Common myeloid progenitor, CD34-positive (primary cell): ENCODE results near the gene ABTB2.
"Not testable (repeated sequence)": the region's sequence is repeated elsewhere in the genome, so short reads cannot be mapped to it uniquely, and the experiment has no call there.

Source experiments
- CTCF ChIA-PET: fragments of 350-600 bp; sonication (Branson Sonifier 250); formaldehyde crosslinking; loops from one replicate; lab custom pipeline; 2021; ENCODE audit warnings: antibody characterized with exemption; lab: Charles Lee
- POLR2A ChIA-PET: fragments of 350-600 bp; sonication (Branson Sonifier 250); formaldehyde crosslinking; loops from one replicate; lab custom pipeline; 2021; ENCODE audit warnings: antibody characterized with exemption; lab: Charles Lee
- DNase-seq, 3 donors: peaks; one replicate each; pipeline versions ENCODE4 v3.0.0 to v3.0.0-alpha.2; 2013
- H3K27ac ChIP-seq, 2 experiments: 1 replicate in 1 of 2; 2 replicates in 1 of 2; pipeline ENCODE4 v1.7.0; 2013; ENCODE audit warnings: inconsistent platforms in 2 of 2, low read length in 2 of 2, mild to moderate bottlenecking in 2 of 2, low read depth in 1 of 2, moderate library complexity in 1 of 2; ENCODE audit not compliant: severe bottlenecking in 2 of 2, insufficient read depth in 1 of 2, poor library complexity in 1 of 2
- H3K27me3 ChIP-seq, 5 experiments: replicated peaks in 2 of 5; 1 replicate in 3 of 5; 2 replicates in 2 of 5; pipeline versions ENCODE4 v1.6.1 to v1.7.0; 2013; ENCODE audit warnings: low read length in 4 of 5, mild to moderate bottlenecking in 2 of 5, moderate library complexity in 2 of 5, inconsistent platforms in 1 of 5; ENCODE audit not compliant: insufficient read depth in 5 of 5, control insufficient read depth in 4 of 5
- H3K36me3 ChIP-seq, 4 experiments: 1 replicate in 2 of 4; 2 replicates in 2 of 4; pipeline versions ENCODE4 v1.6.1 to v1.7.0; 2013; ENCODE audit warnings: low read length in 3 of 4, control low read depth in 1 of 4, mild to moderate bottlenecking in 1 of 4; ENCODE audit not compliant: control insufficient read depth in 4 of 4, insufficient read depth in 4 of 4
- H3K4me1 ChIP-seq, 4 experiments: 1 replicate in 3 of 4; 2 replicates in 1 of 4; pipeline versions ENCODE4 v1.6.1 to v1.7.1; 2013; ENCODE audit warnings: low read length in 3 of 4, mild to moderate bottlenecking in 3 of 4, control low read depth in 1 of 4, inconsistent platforms in 1 of 4, moderate library complexity in 1 of 4; ENCODE audit not compliant: control insufficient read depth in 4 of 4, insufficient read depth in 4 of 4; ENCODE audit errors: control extremely low read depth in 1 of 4
- H3K4me3 ChIP-seq, 7 experiments: 1 replicate in 4 of 7; 2 replicates in 3 of 7; pipeline versions ENCODE4 v1.5.1 to v1.7.0; 2013; ENCODE audit warnings: mild to moderate bottlenecking in 7 of 7, low read length in 6 of 7, moderate library complexity in 6 of 7, inconsistent platforms in 2 of 7, low read depth in 2 of 7, control low read depth in 1 of 7; ENCODE audit not compliant: insufficient read depth in 4 of 7, control insufficient read depth in 1 of 7; ENCODE audit errors: extremely low read depth in 1 of 7
- H3K9me3 ChIP-seq, 5 experiments: 1 replicate in 4 of 5; 2 replicates in 1 of 5; pipeline versions ENCODE4 v1.6.1 to v1.7.1; 2013; ENCODE audit warnings: low read length in 4 of 5, mild to moderate bottlenecking in 2 of 5, inconsistent platforms in 1 of 5, low read depth in 1 of 5, moderate library complexity in 1 of 5; ENCODE audit not compliant: control insufficient read depth in 4 of 5, insufficient read depth in 2 of 5; ENCODE audit errors: control extremely low read depth in 1 of 5
- WGBS: methylation state at CpG from one replicate; pipeline ENCODE4 v1.1.5; 2013; ENCODE audit not compliant: insufficient coverage; 5-methylcytosine and 5-hydroxymethylcytosine counted together

Gene ABTB2

GRCh38 chr11:34251589-34251980 is 106.2 kb downstream of the ABTB2 start:
- ChIA-PET CTCF (interaction anchor here (0.9 to 2.1 kb wide), 4 partner anchors 9 to 97 kb away, joined by 3 to 6 read pairs (median 4); no protein-coding TSS in a partner anchor), POLR2A (interaction anchor here (0.9 to 1.2 kb wide), 2 partner anchors 105 to 106 kb away, joined by 3 read pairs; partner anchors contain the start of gene ABTB2)
- Histone ChIP-seq H3K9me3 (no peaks in the 10 kb centered on the region), H3K4me1 (peaks cover 3 to 31% (median 16%) of the 10 kb centered on the region in 4 experiments), H3K4me3 (peak overlapping the region in 6 of 7 experiments; percentile 46 to 77 (median 64)), H3K27ac (no peak overlapping the region), H3K36me3 (no peaks in the 10 kb centered on the region), H3K27me3 (no peaks in the 10 kb centered on the region)
- WGBS: 5% methylated on average over 2 of the region's 3 CpGs
- DNase-seq: peak in 2 of 3 donors; percentile 50 to 60

- H3K4me3 ChIP-seq: peak overlapping the region; percentile 6 to 77 (median 59)
- CTCF ChIA-PET: interaction anchor here (0.9 to 3.2 kb wide), 7 partner anchors 9 to 97 kb away, joined by 3 to 8 read pairs (median 5); no protein-coding TSS in a partner anchor
- no peaks in the 10 kb centered on the region for H3K9me3 ChIP-seq
- H3K36me3 ChIP-seq: no peaks in the 10 kb centered on the region
- POLR2A ChIA-PET: interaction anchor here (0.9 to 1.2 kb wide), 2 partner anchors 106 to 107 kb away, joined by 3 read pairs; partner anchors contain the start of gene ABTB2
- no peaks in the 10 kb centered on the region for H3K27me3 ChIP-seq
- H3K4me1 ChIP-seq: peaks cover 3 to 31% (median 16%) of the 10 kb centered on the region in 4 experiments
- peak; percentile 74 to 93 (median 91) for DNase-seq
- no peak overlapping the region for H3K27ac ChIP-seq
- WGBS: 20% methylated on average over 10 of the region's 10 CpGs
These were observed 106.8 kb downstream of the ABTB2 start for GRCh38 chr11:34250732-34251588.

- Histone ChIP-seq H3K27ac (no peak overlapping the region), H3K9me3 (no peaks in the 10 kb centered on the region), H3K27me3 (no peaks in the 10 kb centered on the region), H3K4me1 (peaks cover 3 to 31% (median 16%) of the 10 kb centered on the region in 4 experiments), H3K4me3 (no peak overlapping the region), H3K36me3 (no peaks in the 10 kb centered on the region)
- WGBS: 94% methylated on average over 2 of the region's 2 CpGs
- no peak for DNase-seq
- CTCF ChIA-PET: interaction anchor here (1.1 to 3.2 kb wide), 6 partner anchors 11 to 98 kb away, joined by 3 to 8 read pairs (median 6); no protein-coding TSS in a partner anchor
- POLR2A ChIA-PET: no interaction called here
These were observed 107.6 kb downstream of the ABTB2 start for GRCh38 chr11:34250211-34250610.

- Histone ChIP-seq H3K9me3 (no peaks in the 10 kb centered on the region), H3K27ac (no peak overlapping the region), H3K4me3 (no peak overlapping the region), H3K4me1 (peaks cover 3 to 35% (median 16%) of the 10 kb centered on the region in 4 experiments), H3K36me3 (no peaks in the 10 kb centered on the region), H3K27me3 (no peaks in the 10 kb centered on the region)
- DNase-seq: no peak
- CTCF ChIA-PET: interaction anchor here (1.6 to 3.2 kb wide), 4 partner anchors 10 to 108 kb away, joined by 4 to 8 read pairs (median 6); partner anchors contain the start of gene ABTB2
- POLR2A ChIA-PET: no interaction called here
- 94% methylated on average over 2 of the region's 3 CpGs for WGBS
These were observed 108.4 kb downstream of the ABTB2 start for GRCh38 chr11:34249439-34249838.

GRCh38 chr11:34246511-34246910 is 111.3 kb downstream of the ABTB2 start:
- H3K9me3 ChIP-seq, H3K4me3 ChIP-seq, H3K27ac ChIP-seq, H3K27me3 ChIP-seq, H3K36me3 ChIP-seq, DNase-seq, POLR2A ChIA-PET: not testable (repeated sequence)
- peaks cover under 1 to 26% (median 8%) of the 10 kb centered on the region in 4 experiments for H3K4me1 ChIP-seq
- CTCF ChIA-PET: interaction anchor here (1.6 kb wide), 1 partner anchor 99 kb away, joined by 3 read pairs; no protein-coding TSS in a partner anchor
- WGBS: 100% methylated on average over 1 of the region's 4 CpGs

GRCh38 chr11:34245041-34245440 is 112.8 kb downstream of the ABTB2 start:
- Histone ChIP-seq H3K9me3 (no peaks in the 10 kb centered on the region), H3K27me3 (no peaks in the 10 kb centered on the region), H3K27ac (no peak overlapping the region), H3K4me3 (no peak overlapping the region), H3K4me1 (peaks cover 0 to 15% (median 0%) of the 10 kb centered on the region in 4 experiments), H3K36me3 (no peaks in the 10 kb centered on the region)
- DNase-seq: no peak
- 96% methylated on average over 3 of the region's 4 CpGs for whole genome bisulfite sequencing
- ChIA-PET POLR2A (no interaction called here), CTCF (no interaction called here)
